Measurements from ENCODE around the gene RELT.

RELT gene

GRCh38 chr11:73399159-73399590 lies 23.0 kb downstream of the RELT start:
- Histone ChIP-seq H3K4me1 (ENCODE audit: control insufficient read depth, insufficient read depth, low read length, poor library complexity, severe bottlenecking) (peaks cover 16% of the 10 kb centered on the region), H3K4me3 (ENCODE audit: extremely low read depth, insufficient read depth, low read length, poor library complexity, severe bottlenecking) (no peak overlapping the region), H3K9me3 (ENCODE audit: control insufficient read depth, low read length) (no peaks in the 10 kb centered on the region), H3K36me3 (ENCODE audit: control insufficient read depth, insufficient read depth, low read length) (peaks cover 39% of the 10 kb centered on the region), H3K27ac (ENCODE audit: low read depth, low read length, severe bottlenecking) (no peak overlapping the region)
- 71 to 82% methylated on average over 3 to 6 of the region's 6 CpGs for WGBS, 2 experiments (ENCODE audit: insufficient coverage in 2 of 2)

GRCh38 chr11:73399636-73400035 lies 23.4 kb downstream of the RELT start:
- Histone ChIP-seq H3K27ac (ENCODE audit: low read depth, low read length, severe bottlenecking) (no peak overlapping the region), H3K4me3 (ENCODE audit: extremely low read depth, insufficient read depth, low read length, poor library complexity, severe bottlenecking) (no peak overlapping the region), H3K9me3 (ENCODE audit: control insufficient read depth, low read length) (no peaks in the 10 kb centered on the region), H3K36me3 (ENCODE audit: control insufficient read depth, insufficient read depth, low read length) (peaks cover 35% of the 10 kb centered on the region), H3K4me1 (ENCODE audit: control insufficient read depth, insufficient read depth, low read length, poor library complexity, severe bottlenecking) (peaks cover 16% of the 10 kb centered on the region)
- WGBS, 2 experiments (ENCODE audit: insufficient coverage in 2 of 2), result 94 to 100% methylated on average over 3 of the region's 4 CpGs

GRCh38 chr11:73400293-73400692 lies 24.1 kb downstream of the RELT start:
- 92 to 94% methylated on average over 5 to 6 of the region's 6 CpGs for WGBS, 2 experiments (ENCODE audit: insufficient coverage in 2 of 2)
- Histone ChIP-seq H3K27ac (ENCODE audit: low read depth, low read length, severe bottlenecking) (no peak overlapping the region), H3K36me3 (ENCODE audit: control insufficient read depth, insufficient read depth, low read length) (peaks cover 35% of the 10 kb centered on the region), H3K9me3 (ENCODE audit: control insufficient read depth, low read length) (no peaks in the 10 kb centered on the region), H3K4me3 (ENCODE audit: extremely low read depth, insufficient read depth, low read length, poor library complexity, severe bottlenecking) (no peak overlapping the region), H3K4me1 (ENCODE audit: control insufficient read depth, insufficient read depth, low read length, poor library complexity, severe bottlenecking) (peaks cover 16% of the 10 kb centered on the region)

GRCh38 chr11:73401217-73401923 lies 25.2 kb downstream of the RELT start:
- 84 to 91% methylated on average over 3 of the region's 3 CpGs for WGBS, 2 experiments (ENCODE audit: insufficient coverage in 2 of 2)
- no peak overlapping the region for H3K27ac ChIP-seq (ENCODE audit: low read depth, low read length, severe bottlenecking)
- no peaks in the 10 kb centered on the region for H3K9me3 ChIP-seq (ENCODE audit: control insufficient read depth, low read length)
- H3K36me3 ChIP-seq (ENCODE audit: control insufficient read depth, insufficient read depth, low read length), result peaks cover 33% of the 10 kb centered on the region
- no peak overlapping the region for H3K4me3 ChIP-seq (ENCODE audit: extremely low read depth, insufficient read depth, low read length, poor library complexity, severe bottlenecking)
- peaks cover 16% of the 10 kb centered on the region for H3K4me1 ChIP-seq (ENCODE audit: control insufficient read depth, insufficient read depth, low read length, poor library complexity, severe bottlenecking)

- no peak overlapping the region for H3K27ac ChIP-seq (ENCODE audit: low read depth, low read length, severe bottlenecking)
- H3K4me3 ChIP-seq (ENCODE audit: extremely low read depth, insufficient read depth, low read length, poor library complexity, severe bottlenecking), result no peak overlapping the region
- no peaks in the 10 kb centered on the region for H3K9me3 ChIP-seq (ENCODE audit: control insufficient read depth, low read length)
- H3K36me3 ChIP-seq (ENCODE audit: control insufficient read depth, insufficient read depth, low read length), result peaks cover 38% of the 10 kb centered on the region
- 89 to 94% methylated on average over 11 to 12 of the region's 15 CpGs for WGBS, 2 experiments (ENCODE audit: insufficient coverage in 2 of 2)
- H3K4me1 ChIP-seq (ENCODE audit: control insufficient read depth, insufficient read depth, low read length, poor library complexity, severe bottlenecking), result peaks cover 16% of the 10 kb centered on the region
Observed at GRCh38 chr11:73401924-73402833, 26.0 kb downstream of the RELT start.

- no CpG with 5 or more reads among the region's 1 CpG for WGBS, 2 experiments (ENCODE audit: insufficient coverage in 2 of 2)
- H3K9me3 ChIP-seq (ENCODE audit: control insufficient read depth, low read length), result no peaks in the 10 kb centered on the region
- H3K36me3 ChIP-seq (ENCODE audit: control insufficient read depth, insufficient read depth, low read length), result peaks cover 42% of the 10 kb centered on the region
- H3K27ac ChIP-seq (ENCODE audit: low read depth, low read length, severe bottlenecking), result no peak overlapping the region
- H3K4me1 ChIP-seq (ENCODE audit: control insufficient read depth, insufficient read depth, low read length, poor library complexity, severe bottlenecking), result peaks cover 16% of the 10 kb centered on the region
- no peak overlapping the region for H3K4me3 ChIP-seq (ENCODE audit: extremely low read depth, insufficient read depth, low read length, poor library complexity, severe bottlenecking)
Observed at GRCh38 chr11:73402834-73403185, 26.6 kb downstream of the RELT start.

- Histone ChIP-seq H3K9me3 (ENCODE audit: control insufficient read depth, low read length) (no peaks in the 10 kb centered on the region), H3K4me3 (ENCODE audit: extremely low read depth, insufficient read depth, low read length, poor library complexity, severe bottlenecking) (no peak overlapping the region), H3K4me1 (ENCODE audit: control insufficient read depth, insufficient read depth, low read length, poor library complexity, severe bottlenecking) (peaks cover 15% of the 10 kb centered on the region), H3K36me3 (ENCODE audit: control insufficient read depth, insufficient read depth, low read length) (peaks cover 46% of the 10 kb centered on the region), H3K27ac (ENCODE audit: low read depth, low read length, severe bottlenecking) (no peak overlapping the region)
- 87 to 90% methylated on average over 5 of the region's 5 CpGs for WGBS, 2 experiments (ENCODE audit: insufficient coverage in 2 of 2)
Observed at GRCh38 chr11:73403541-73403940, 27.3 kb downstream of the RELT start.

- whole genome bisulfite sequencing, 2 experiments (ENCODE audit: insufficient coverage in 2 of 2), result 54 to 92% methylated on average over 1 to 2 of the region's 4 CpGs
- H3K36me3 ChIP-seq (ENCODE audit: control insufficient read depth, insufficient read depth, low read length), result peaks cover 51% of the 10 kb centered on the region
Observed at GRCh38 chr11:73404048-73404447, 27.8 kb downstream of the RELT start.

GRCh38 chr11:73404506-73405145 lies 28.4 kb downstream of the RELT start:
- Histone ChIP-seq H3K4me1 (ENCODE audit: control insufficient read depth, insufficient read depth, low read length, poor library complexity, severe bottlenecking) (peaks cover 5% of the 10 kb centered on the region), H3K9me3 (ENCODE audit: control insufficient read depth, low read length) (no peaks in the 10 kb centered on the region), H3K36me3 (ENCODE audit: control insufficient read depth, insufficient read depth, low read length) (peaks cover 57% of the 10 kb centered on the region), H3K27ac (ENCODE audit: low read depth, low read length, severe bottlenecking) (no peak overlapping the region), H3K4me3 (ENCODE audit: extremely low read depth, insufficient read depth, low read length, poor library complexity, severe bottlenecking) (no peak overlapping the region)
- WGBS, 2 experiments (ENCODE audit: insufficient coverage in 2 of 2), result 79 to 95% methylated on average over 3 to 5 of the region's 5 CpGs

More at GRCh38 chr11:73404048-73404447, 27.8 kb downstream of the RELT start:
- Histone ChIP-seq H3K4me3 (ENCODE audit: extremely low read depth, insufficient read depth, low read length, poor library complexity, severe bottlenecking) (no peak overlapping the region), H3K27ac (ENCODE audit: low read depth, low read length, severe bottlenecking) (no peak overlapping the region), H3K9me3 (ENCODE audit: control insufficient read depth, low read length) (no peaks in the 10 kb centered on the region), H3K4me1 (ENCODE audit: control insufficient read depth, insufficient read depth, low read length, poor library complexity, severe bottlenecking) (peaks cover 10% of the 10 kb centered on the region)

- Histone ChIP-seq H3K9me3 (ENCODE audit: control insufficient read depth, low read length) (no peaks in the 10 kb centered on the region), H3K4me1 (ENCODE audit: control insufficient read depth, insufficient read depth, low read length, poor library complexity, severe bottlenecking) (peaks cover 4% of the 10 kb centered on the region), H3K36me3 (ENCODE audit: control insufficient read depth, insufficient read depth, low read length) (peaks cover 58% of the 10 kb centered on the region), H3K27ac (ENCODE audit: low read depth, low read length, severe bottlenecking) (no peak overlapping the region), H3K4me3 (ENCODE audit: extremely low read depth, insufficient read depth, low read length, poor library complexity, severe bottlenecking) (no peak overlapping the region)
- 91 to 96% methylated on average over 5 to 7 of the region's 8 CpGs for WGBS, 2 experiments (ENCODE audit: insufficient coverage in 2 of 2)
Observed at GRCh38 chr11:73405146-73405510, 28.9 kb downstream of the RELT start.
